Skeletal muscle tissue (tissue), 4 donors: ENCODE data around the gene FHOD3. TPM values are rescaled to one million over a fixed set of nuclear protein-coding genes. Genes with fewer than 3 reads are reported as not detected.

Experiments
- H3K27ac ChIP-seq: one replicate; pipeline ENCODE4 v1.7.0; 2013; ENCODE audit warnings: mild to moderate bottlenecking, low read depth, low read length, inconsistent platforms
- H3K27me3 ChIP-seq, 3 donors: one replicate each; pipeline ENCODE4 v1.7.0; 2013; ENCODE audit warnings: low read length in 3 of 3; ENCODE audit not compliant: control insufficient read depth in 3 of 3, insufficient read depth in 3 of 3
- H3K36me3 ChIP-seq, 3 donors: one replicate each; pipeline ENCODE4 v1.7.0; 2013; ENCODE audit warnings: low read length in 3 of 3; ENCODE audit not compliant: control insufficient read depth in 3 of 3, insufficient read depth in 3 of 3
- H3K4me1 ChIP-seq, 3 donors: one replicate each; pipeline ENCODE4 v1.7.0; 2013; ENCODE audit warnings: low read length in 3 of 3, mild to moderate bottlenecking in 3 of 3; ENCODE audit not compliant: control insufficient read depth in 3 of 3, insufficient read depth in 3 of 3
- H3K4me3 ChIP-seq, 3 donors: one replicate each; pipeline ENCODE4 v1.7.0; 2013; ENCODE audit warnings: low read length in 3 of 3
- H3K9ac ChIP-seq, 3 donors: one replicate each; pipeline ENCODE4 v1.7.0; 2013; ENCODE audit warnings: low read length in 3 of 3, mild to moderate bottlenecking in 3 of 3, moderate library complexity in 2 of 3, low read depth in 1 of 3
- H3K9me3 ChIP-seq, 3 donors: one replicate each; pipeline ENCODE4 v1.7.0; 2013; ENCODE audit warnings: low read length in 3 of 3; ENCODE audit not compliant: control insufficient read depth in 3 of 3
- total RNA-seq: library from RNA; depleted of rRNA; stranded (reverse); fragments of >200 nt; gene quantifications from one replicate; pipeline ENCODE4 v1.2.3, GENCODE V29; 2014
- donor health status: Osteomylitis.

Gene FHOD3
- total RNA-seq, 1 donor from 2014 or later, result 15.7 TPM

DNA sequence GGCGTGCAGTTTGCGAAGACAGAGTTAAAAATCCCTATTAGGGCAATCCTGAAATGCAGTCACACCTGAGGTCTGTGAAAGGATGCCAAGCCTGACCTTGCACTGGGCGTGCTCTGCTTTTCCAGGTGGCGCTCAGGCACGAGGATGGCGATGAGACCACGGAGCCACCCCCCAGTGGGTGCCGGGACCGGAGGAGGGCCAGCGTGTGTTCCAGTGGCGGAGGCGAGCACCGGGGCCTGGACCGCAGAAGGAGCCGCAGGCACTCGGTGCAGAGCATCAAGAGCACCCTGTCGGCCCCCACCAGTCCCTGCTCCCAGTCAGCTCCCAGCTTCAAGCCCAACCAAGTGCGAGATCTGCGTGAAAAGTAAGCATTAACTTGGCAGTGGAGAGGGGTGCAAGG lies 327.9 kb downstream of the FHOD3 start:
- Histone ChIP-seq H3K27ac (no peak overlapping the region), H3K36me3 (peaks cover 0 to 7% (median 5%) of the 10 kb centered on the region in 3 donors), H3K4me3 (no peak overlapping the region), H3K9me3 (no peaks in the 10 kb centered on the region), H3K9ac (no peak overlapping the region), H3K27me3 (no peaks in the 10 kb centered on the region), H3K4me1 (peaks cover 7 to 19% (median 10%) of the 10 kb centered on the region in 3 donors)

- H3K9me3 ChIP-seq, result no peaks in the 10 kb centered on the region
- peaks cover 0 to 7% (median 5%) of the 10 kb centered on the region in 3 donors for H3K36me3 ChIP-seq
- no peak overlapping the region for H3K27ac ChIP-seq
- H3K9ac ChIP-seq, result no peak overlapping the region
- no peaks in the 10 kb centered on the region for H3K27me3 ChIP-seq
- H3K4me1 ChIP-seq, result peaks cover 7 to 19% (median 10%) of the 10 kb centered on the region in 3 donors
- H3K4me3 ChIP-seq, result no peak overlapping the region
Observed at GRCh38 chr18:36627637-36628036, 330.1 kb downstream of the FHOD3 start.

DNA sequence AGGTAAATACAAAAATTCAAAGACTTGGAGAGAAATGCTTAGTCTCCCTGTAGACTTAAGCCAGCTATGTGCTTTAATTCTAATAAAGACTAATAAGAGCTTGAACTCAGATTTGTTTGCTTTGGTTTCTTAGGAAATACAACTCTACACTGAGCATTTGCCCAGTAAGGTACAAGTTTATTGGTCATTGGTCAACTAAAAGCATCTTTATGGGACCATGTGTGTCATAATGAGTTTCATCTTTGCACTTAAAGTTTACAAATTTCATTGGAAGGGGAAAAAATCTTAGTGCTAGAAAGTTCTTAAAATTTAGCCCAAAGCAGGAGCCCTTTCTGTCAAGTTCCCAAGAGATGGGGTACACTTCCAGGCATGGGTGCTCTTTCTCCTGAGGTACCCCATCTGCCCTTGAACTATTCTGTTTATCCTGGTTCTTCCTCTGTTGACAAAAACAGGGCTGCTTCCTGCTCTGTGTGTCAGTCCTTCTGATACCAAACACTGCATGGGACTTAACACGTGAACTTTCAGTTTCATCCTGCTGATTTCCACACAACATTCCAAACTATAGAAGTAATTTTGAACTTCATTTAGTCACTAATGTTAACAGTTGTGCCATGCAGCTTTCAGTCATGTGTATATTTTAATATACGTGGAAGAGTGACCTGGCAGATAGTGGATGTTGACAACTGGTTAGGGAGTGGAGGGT lies 331.1 kb downstream of the FHOD3 start:
- H3K27me3 ChIP-seq, result no peaks in the 10 kb centered on the region
- peaks cover 7 to 19% (median 10%) of the 10 kb centered on the region in 3 donors for H3K4me1 ChIP-seq
- no peak overlapping the region for H3K4me3 ChIP-seq
- H3K36me3 ChIP-seq, result peaks cover 0 to 7% (median 5%) of the 10 kb centered on the region in 3 donors
- H3K9ac ChIP-seq, result no peak overlapping the region
- H3K9me3 ChIP-seq, result no peaks in the 10 kb centered on the region
- H3K27ac ChIP-seq, result peak overlapping the region; percentile 5

- Histone ChIP-seq H3K9ac (no peak overlapping the region), H3K4me3 (no peak overlapping the region), H3K4me1 (peaks cover 7 to 19% (median 10%) of the 10 kb centered on the region in 3 donors), H3K9me3 (no peaks in the 10 kb centered on the region), H3K36me3 (peaks cover 0 to 7% (median 5%) of the 10 kb centered on the region in 3 donors), H3K27ac (peak overlapping the region; percentile 5), H3K27me3 (no peaks in the 10 kb centered on the region)
Observed at GRCh38 chr18:36629138-36629530, 331.6 kb downstream of the FHOD3 start.

- Histone ChIP-seq H3K27me3 (no peaks in the 10 kb centered on the region), H3K27ac (no peak overlapping the region), H3K4me1 (peaks cover 7 to 21% (median 10%) of the 10 kb centered on the region in 3 donors), H3K36me3 (peaks cover 0 to 7% (median 5%) of the 10 kb centered on the region in 3 donors), H3K9ac (no peak overlapping the region), H3K9me3 (no peaks in the 10 kb centered on the region), H3K4me3 (no peak overlapping the region)
Observed at GRCh38 chr18:36629836-36630235, 332.3 kb downstream of the FHOD3 start.

- no peak overlapping the region for H3K9ac ChIP-seq
- H3K36me3 ChIP-seq, result peaks cover 0 to 5% (median under 1%) of the 10 kb centered on the region in 3 donors
- H3K27ac ChIP-seq, result no peak overlapping the region
- H3K4me3 ChIP-seq, result no peak overlapping the region
- no peaks in the 10 kb centered on the region for H3K9me3 ChIP-seq
- H3K27me3 ChIP-seq, result no peaks in the 10 kb centered on the region
- H3K4me1 ChIP-seq, result peaks cover 7 to 21% (median 10%) of the 10 kb centered on the region in 3 donors
Observed at GRCh38 chr18:36630917-36631316, 333.4 kb downstream of the FHOD3 start.

GRCh38 chr18:36633961-36634412 lies 336.5 kb downstream of the FHOD3 start:
- H3K9ac ChIP-seq, result no peak overlapping the region
- no peaks in the 10 kb centered on the region for H3K27me3 ChIP-seq
- no peak overlapping the region for H3K4me3 ChIP-seq
- H3K4me1 ChIP-seq, result peaks cover 4 to 12% (median 4%) of the 10 kb centered on the region in 3 donors
- no peaks in the 10 kb centered on the region for H3K9me3 ChIP-seq
- no peaks in the 10 kb centered on the region for H3K36me3 ChIP-seq
- H3K27ac ChIP-seq, result no peak overlapping the region

DNA sequence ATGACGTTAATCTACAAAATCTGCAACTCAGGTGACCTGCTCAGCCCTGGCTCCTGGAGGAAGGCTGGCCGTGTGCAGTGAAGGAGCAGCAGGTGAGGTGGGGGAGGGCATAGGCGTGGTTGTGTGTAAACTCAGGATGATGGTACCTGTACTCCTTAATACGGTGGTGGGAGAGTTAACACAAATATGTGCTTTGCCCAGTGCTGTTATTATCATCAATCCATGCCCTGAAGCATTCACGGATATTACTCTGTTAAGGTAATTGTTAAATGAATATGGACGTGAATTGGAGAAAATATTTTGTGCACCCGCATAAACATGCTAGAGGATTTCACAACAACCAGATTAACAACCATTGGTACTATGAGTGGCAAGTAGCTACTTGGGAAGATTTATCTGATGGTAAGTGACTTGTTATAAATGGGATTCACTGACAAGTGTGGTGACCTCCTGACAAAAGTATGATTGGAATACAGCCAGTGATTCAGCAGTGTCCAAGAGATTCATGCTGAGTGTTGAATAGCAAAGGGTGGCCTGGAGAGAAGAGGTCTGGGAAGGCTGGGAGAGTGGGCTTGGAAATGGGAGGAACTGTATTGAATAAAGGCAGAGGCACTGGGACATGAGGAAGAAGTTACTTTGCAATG lies 337.2 kb downstream of the FHOD3 start:
- Histone ChIP-seq H3K27ac (no peak overlapping the region), H3K27me3 (no peaks in the 10 kb centered on the region), H3K9ac (no peak overlapping the region), H3K9me3 (no peaks in the 10 kb centered on the region), H3K4me1 (peaks cover 0 to 5% (median 0%) of the 10 kb centered on the region in 3 donors), H3K4me3 (no peak overlapping the region), H3K36me3 (no peaks in the 10 kb centered on the region)

- H3K4me1 ChIP-seq, result peaks cover 0 to 2% (median 0%) of the 10 kb centered on the region in 3 donors
- H3K27me3 ChIP-seq, result no peaks in the 10 kb centered on the region
- H3K4me3 ChIP-seq, result no peak overlapping the region
- no peaks in the 10 kb centered on the region for H3K36me3 ChIP-seq
- H3K9ac ChIP-seq, result no peak overlapping the region
- H3K27ac ChIP-seq, result no peak overlapping the region
- no peaks in the 10 kb centered on the region for H3K9me3 ChIP-seq
Observed at GRCh38 chr18:36635414-36636096, 338.0 kb downstream of the FHOD3 start.
